Renal cortex interstitium (tissue), 11 donors: ENCODE results near the gene MCF2L2. TPM values are rescaled to one million over a fixed set of nuclear protein-coding genes. Genes with fewer than 3 reads are reported as not detected.

Experiments
- DNase-seq, 11 donors: peaks; one replicate each; pipeline ENCODE4 v3.0.0-alpha.2; 2013; ENCODE audit warnings: low read depth in 9 of 11, low spot score in 4 of 11; ENCODE audit errors: extremely low read depth in 1 of 11
- polyA plus RNA-seq, 3 donors: library from polyadenylated mRNA; unstranded; fragments of 120-200 nt; gene quantifications; one replicate each; pipeline ENCODE4 v1.2.1, GENCODE V29; 2013; ENCODE audit not compliant: insufficient read length in 3 of 3

The MCF2L2 gene
- polyA plus RNA-seq, 3 donors: 0.62 to 1.2 (median 0.81) TPM

DNA sequence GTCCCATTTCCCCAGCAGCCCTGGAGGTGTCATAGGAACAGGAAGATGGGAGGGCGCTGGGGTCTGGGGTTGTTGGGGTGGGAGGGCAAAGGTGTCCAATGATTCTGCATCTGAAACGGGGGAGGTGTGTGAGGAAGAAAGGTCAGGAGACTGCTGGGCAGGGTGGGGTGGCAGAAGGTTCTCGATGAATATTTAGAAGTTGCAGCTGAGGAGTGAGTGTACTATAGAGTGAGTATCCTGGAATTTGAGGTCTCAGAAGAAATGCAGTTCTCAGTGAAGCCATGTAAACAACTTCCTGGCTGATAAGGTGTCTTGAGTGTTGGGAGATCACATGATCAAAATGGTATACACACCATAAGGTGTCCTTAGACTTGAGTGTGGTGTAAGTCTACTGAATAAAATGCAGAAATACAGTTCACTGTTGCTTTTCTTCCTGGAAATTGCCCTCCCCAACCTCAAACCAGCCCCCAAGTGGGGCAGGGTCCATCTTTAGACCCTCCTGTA lies 165.5 kb downstream of the MCF2L2 start:
- DNase-seq: no peak

DNA sequence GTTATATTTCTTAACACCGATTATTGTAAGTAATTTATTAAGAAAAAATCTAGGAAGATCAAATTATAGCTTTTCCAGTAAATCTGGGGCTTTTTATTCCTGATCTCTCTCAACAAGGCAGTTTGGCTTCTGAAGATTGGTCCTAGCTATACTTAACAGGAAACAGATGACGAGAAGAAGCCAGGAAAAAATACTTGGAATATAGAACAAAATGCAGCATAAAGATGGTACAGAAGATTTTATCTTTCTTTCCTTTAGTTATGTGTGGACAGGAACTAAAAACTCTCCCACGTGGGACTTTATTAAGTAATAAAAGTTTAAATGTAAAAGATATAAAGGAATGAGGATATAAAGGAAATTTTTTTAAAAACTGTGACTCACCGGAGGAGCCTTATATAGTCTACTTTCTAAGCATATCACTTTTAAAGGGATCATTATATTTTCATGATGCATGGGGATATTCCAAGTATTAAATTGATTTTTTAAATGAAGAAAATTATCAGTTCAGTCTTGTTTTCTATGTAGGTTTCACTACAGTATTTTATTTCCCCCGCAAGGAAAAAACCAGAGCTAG lies 167.2 kb downstream of the MCF2L2 start:
- DNase-seq: no peak

DNA sequence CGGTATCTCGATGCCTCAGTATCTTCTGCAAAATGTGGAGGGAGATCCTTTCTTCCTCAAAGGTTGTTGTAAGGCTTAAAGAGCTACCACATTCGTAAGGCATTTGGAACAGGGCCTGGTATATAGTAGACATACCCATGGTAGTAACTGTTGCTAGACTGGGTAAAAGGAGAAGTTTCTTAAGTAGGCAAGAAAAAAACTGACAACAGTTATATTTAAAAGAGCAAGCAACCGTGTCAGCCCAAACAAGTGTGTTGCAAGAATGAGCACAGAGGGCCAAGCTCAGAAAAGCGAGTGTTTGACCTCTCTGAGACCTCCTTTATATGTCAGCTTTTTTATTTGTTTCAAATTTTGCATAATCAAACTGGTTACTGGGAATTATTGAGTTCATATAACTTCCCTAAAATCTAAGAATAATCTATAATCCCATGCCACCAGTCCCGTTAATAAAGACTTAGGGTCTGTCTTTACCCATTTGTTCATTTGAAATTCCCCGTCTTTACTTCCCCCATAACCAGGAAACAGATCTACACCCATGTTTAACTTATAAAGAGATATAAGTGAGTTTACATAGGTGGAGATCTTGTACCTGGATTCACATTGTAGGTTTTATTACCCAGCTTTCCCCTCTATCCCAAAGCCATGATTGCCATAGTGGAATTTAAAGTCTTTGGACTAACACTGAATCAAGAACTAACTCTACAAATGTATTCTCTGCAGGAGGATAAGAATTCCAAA lies 168.1 kb downstream of the MCF2L2 start:
- DNase-seq: no peak

DNA sequence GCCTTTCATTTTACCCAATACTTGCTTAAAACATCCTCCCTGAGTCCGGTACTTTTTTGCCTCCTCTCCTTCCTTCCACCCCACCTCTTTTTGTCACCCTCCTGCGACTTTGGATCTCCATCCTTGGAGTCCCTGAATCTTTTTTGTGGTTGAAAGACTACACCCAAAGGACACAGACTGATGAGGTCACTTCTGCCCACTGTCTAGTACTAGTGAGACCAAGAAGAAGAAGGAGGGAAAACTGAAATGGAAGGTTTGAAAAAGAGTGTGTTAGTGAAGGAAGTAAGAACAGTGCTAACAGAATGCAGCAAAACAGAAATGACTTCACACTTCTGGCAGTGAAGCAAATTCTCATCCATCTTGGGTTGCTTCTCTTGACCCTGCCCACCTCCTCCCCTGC lies 168.8 kb downstream of the MCF2L2 start:
- no peak for DNase-seq

DNA sequence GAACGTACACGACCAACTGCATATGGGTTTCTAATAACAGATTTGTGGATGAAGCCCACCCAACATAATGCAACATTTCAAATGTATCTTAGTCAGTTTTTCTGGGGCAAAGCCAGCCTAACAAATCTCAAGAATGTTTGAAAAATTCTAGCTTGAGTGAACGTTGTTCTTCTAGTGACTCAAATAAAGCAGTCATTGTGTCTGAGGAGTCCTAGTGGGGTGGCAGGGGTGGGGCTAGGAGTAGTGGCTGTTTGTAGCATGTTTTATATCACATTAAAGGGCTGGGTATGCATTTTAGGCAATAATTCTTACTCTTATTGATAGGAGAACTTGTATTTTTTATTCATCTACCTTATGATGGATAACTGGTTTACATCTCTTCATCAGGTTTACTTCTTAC lies 169.3 kb downstream of the MCF2L2 start:
- DNase-seq: no peak

DNA sequence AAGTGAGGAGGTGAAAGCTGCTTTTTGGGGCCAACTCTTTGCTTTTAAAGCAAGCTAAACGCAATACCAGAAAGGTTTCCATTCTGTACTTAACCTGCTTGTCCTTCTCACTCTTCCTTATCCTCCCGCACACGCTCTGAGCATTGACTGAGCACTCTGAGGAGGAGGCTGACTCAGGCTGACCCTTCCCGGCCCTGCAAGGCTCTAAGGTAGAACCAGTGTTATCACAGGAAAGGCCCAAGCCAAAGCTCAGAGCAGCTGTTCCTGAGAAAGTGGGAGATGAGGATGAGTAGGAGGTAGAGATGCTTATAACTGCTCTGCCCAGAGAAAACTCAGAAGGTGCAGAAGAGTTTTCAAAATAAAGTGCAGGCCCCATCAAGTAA lies 173.1 kb downstream of the MCF2L2 start:
- no peak for DNase-seq

DNA sequence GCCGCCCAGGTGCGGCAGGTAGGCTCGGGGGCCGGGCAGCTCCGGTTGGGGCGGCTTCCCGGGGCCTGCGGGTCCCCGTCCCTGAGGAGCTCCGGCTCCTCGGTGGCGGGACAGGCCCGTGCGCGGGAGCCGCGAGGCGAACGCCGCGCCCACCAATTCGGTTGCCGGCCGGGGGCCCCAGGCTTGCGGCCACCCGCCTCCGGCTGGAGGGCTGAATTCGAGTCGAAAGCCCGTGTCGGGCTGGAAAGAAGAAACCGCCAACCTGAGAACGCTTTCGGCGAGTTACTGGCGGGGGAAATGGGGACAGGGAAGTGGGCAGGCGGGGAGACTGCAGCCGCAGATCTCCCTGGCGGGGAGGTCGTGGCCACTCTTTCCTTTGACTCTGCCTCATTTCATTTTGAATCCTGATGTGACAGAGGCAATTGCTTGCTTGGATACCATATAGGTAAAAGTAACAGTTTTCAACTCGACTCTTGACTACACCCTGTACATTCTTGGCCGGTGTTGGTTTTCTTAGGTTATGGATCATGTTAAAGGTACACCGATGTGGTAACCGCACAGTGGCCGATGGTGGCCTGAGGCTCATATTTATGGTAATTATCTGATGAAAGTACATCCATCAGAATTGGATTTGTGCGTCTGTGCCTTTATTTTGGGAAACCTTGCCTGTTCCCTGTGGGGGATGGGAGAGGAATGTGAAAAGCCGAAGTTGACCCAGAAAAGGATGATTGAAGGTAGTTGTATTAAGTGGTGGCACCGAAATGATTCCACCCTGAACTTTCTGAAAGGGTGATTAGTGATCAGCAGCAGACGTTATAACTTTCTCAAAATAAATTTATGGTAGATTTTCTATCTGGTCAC lies 173.7 kb downstream of the MCF2L2 start:
- peak in 1 of 11 donors; percentile 41 for DNase-seq

DNA sequence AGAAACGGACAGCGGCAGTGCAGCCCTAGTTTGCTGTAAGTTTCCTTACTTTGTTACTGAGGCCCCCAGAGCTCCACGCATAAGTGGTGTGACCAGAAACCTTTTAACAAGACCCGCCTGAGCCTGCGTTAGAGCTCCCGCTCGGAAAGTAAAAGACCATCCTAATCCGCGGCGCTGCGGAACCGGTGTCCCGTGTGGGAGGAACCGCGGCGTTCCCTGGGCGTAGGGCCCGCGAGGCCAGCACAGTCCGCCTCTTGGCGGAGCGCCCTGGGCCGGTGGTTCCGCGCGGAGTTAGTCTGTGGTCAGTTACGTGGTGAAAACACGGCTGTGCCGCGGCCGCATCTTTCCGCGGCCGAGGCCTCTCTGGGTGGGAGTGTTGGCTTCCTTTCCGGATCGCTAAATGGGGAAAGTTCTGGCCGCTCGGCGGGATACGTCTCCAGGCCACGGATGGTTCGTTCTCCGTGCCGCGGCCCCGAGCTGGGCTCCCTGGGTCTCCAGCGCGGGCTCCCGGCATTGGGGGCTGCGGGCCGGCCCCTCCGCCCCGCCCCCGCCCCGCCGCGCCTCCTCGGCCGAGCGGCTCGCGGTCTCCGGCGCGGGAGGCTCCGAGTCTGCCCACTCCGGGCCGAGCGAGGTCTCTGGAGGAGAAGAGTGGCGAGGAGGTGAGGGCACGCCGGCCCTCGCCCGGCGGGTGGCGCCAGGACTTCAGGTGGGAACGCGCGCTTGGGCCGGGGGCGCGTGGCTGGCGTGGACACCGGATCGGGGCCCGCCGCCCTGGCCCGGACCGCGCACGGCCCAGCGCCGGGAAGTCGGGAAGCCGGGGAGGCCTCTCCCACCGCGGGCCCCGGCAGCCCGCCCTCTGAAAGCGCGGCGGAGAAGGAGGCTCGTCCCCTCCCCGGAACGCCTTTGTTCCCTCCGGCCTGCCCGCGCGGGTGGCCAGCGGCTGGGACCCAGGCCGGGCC lies 174.6 kb downstream of the MCF2L2 start:
- peak in 6 of 11 donors; percentile 54 to 64 (median 58) for DNase-seq

DNA sequence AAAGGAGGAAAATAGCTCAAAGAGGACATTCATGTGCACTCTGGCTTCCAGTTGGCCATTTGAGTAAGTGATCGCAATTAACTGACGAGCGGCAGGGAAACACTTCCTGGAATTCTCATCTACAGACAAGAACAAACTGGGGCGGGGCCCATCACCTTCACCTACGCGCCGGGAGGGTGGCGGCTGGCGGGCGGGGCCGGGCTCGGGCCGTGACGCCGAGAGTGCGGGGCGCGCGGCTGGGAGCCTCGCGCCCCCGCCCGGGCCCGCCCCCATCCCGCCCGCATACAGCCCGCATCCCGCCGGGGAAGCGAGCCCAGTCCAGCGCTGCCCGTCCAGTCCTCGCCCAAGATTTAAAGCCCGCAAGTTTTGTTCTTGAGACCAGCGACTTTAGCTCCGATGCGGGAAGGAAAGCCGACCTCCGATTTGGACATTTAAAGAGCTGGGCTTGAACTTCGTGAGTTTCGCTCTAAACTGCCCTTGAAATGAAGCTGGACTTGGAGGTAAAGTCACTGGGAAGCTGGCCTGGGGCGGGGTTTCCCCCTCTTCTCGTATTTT lies 175.4 kb downstream of the MCF2L2 start, which contains the start of gene B3GNT5:
Gene B3GNT5 (plus strand): TSS at position 281 of the 555 bp plus-strand sequence. CDS start 16,546 bp downstream, outside the sequence.
- DNase-seq: peak in 1 of 11 donors; percentile 44

DNA sequence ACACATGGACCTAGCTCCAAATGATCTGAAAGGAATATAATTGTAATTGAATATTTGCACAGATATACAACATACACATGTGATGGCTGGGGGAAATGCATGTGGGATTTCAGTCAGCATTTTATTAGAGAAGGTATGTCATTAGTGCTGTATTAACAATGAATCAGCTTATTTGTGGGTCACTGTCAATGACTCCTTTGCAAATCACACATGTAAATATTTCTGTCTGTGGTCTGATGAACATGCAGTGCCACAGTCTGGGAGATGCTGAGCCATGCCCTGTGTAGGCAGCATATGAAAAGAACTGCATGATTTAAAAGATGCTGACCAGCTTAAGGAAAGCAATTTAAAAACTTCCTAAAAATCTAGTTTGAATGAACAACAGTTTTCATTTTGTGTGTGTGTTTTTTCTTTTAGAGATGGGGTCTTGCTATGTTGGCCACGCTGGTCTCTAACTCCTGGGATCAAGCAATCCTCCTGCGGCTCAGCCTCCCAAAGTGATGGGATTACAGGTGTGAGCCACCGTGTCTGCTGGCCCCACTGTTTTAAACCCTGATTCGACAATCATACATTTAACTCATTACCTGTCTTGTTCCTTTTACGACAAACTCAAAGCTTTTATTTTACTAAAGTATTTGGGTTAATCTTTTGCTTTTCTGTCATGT lies 176.2 kb downstream of the MCF2L2 start:
- no peak for DNase-seq

DNA sequence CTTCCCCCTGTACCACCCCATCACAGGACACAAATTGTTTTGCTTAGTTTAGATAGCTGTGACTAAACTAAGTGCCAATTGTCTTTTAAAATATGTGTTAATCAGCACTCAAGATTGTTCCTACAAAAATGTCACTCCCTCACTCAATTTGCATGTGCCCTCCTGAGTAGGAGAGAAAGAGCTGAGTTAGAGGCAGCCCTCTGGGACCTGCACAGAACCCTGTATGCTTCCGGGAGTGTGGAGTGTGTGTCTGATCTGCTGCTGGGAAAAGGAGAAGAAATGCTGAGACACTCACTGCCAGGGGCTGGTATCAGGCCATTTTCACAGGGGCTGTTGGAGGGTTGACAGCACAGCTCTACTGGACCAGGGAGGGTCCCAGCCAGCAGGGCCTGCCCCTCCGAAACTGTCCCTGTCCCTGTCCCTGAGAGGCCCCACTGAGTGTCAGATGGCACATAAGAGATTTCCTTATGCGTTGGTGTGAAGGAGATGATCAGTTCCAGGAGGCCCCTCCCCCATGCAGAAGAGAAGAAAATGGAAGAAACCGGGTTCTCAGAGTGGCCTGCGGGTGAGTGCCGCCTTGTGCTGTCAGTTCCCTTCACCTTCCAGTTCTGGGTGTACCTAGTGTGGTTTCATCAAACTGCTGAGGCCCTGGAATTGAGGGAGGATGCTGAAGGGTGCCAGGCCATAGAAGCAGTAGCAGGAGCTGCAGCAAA lies 179.3 kb downstream of the MCF2L2 start:
- DNase-seq: no peak

DNA sequence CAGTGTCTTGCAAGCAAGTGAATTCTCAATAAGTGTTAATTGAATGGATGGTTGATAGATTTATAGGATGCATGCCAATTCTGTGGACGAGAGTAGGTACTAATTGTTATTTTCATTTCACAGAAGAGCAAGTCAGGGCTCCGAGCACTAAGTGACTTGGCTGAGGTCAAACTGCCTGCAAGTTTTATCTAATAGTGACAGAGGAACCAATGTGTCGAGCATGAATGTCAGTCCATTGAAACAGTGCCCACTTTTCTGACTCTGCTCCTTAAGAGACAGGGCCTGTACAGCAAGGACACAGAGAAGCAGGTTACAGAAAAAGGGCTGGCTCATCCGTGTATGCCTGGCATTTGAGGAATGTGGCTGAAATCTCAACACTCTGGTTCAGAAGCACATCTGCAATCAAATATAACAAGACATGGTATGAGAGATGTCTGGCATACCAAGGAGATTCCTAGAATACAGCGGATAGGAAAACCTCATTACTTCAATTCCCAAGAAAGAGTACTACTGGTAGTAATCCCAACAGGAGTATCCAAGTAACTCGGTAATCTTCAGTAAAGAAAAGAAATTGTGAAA lies 181.3 kb downstream of the MCF2L2 start:
- no peak for DNase-seq

DNA sequence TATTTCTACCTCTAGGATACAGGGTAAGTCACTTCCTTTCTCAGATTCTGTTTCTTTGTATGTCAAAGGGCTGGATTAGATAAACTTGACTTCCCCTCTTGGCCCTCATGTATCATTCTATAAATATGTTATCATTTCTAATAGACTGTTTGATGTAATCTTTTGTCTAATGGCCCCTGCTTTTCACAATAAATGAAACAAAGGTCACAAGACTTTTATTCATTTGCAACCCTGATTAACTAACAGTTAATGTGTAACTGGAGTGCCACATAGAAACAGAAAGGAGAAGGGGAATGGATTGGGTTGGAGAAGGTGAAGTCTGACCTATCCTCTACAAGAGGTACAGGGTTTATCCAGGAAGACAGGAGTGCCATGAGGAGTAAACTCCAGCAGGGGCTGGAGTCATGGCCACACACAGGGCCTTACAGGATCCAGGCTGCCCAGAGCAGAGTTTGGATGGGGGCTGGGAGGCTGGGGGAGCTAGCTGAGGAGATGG lies 183.4 kb downstream of the MCF2L2 start:
- DNase-seq: no peak

DNA sequence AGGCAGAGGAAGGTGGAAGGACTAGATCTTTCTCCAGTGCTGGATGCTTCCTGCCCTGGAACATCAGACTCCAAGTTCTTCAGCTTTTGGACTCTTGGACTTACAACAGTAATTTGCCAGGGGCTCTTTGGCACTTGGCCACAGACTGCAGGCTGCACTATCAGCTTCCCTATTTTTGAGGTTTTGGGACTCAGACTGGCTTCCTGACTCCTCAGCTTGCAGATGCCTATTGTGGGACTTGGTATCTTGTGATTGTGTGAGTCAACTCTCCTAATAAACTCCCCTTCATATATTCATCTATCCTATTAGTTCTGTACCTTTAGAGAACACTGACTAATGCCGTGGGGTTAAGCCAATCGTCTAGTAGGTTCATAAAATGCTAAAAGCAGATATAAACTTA lies 184.2 kb downstream of the MCF2L2 start:
- no peak for DNase-seq

DNA sequence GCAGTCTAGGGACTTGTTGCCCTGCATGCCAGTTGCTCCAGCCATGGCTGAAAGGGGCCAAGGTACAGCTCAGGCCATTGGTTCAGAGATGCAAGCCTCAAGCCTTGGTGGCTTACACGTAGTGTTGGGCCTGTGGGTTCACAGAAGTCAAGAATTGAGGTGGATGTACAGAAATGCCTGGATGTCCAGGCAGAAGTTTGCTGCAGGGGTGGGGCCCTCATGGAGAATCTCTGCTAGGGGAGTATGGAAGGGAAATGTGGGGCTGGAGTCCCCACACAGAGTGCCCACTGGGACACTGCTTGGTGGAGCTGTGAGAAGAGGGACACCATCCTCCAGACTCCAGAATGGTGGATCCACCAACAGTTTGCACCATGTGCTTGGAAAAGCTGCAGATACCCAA lies 186.0 kb downstream of the MCF2L2 start:
- DNase-seq: no peak

DNA sequence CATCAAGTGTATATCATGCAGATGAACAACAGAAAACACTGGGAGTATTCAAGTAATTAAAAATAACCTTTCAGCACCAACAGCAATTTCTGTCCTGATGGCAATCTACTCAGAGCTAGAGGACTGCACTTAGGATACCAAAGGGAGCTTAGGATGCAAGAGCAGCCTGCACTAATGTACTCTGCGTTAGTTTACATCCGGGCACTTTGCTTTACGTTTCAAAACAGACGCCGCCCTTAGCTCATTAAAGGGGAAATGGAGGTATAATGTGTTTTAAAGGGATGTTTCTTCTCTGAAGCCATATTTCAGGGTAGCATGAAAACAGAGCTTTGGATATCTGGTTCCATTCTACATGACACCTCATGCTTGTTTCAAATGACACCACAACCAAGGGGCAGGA lies 189.4 kb downstream of the MCF2L2 start:
- no peak for DNase-seq

DNA sequence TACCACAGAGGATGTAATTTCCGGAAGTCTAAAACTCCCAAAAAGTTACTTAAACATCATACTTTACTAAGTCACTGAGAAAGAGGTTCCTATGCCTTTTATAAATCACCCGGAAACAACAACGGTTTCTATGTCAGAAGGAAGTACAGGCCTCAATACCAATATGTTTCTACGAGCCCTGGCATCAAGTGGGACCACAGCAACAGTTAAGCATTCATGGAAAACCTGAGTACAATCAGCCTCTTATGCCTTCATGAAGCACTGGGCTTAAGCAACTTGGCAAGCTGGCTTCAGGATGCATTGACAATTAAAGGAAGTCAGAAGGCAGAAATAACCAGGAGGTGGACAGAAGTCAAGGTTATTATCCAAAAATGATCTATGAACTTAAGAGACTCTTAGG lies 194.5 kb downstream of the MCF2L2 start:
- DNase-seq: no peak
